NCI-H2081 (cell line): Measurements from ENCODE around the gene DEDD2.
A peak's percentile ranks its signal among the peaks of the same experiment; 100 is the strongest.

Experiments
- DNase-seq, 2 experiments: peaks; one replicate each; lab custom pipeline; 2025; lab: John Stamatoyannopoulos, UW

The DEDD2 gene

GRCh38 chr19:42198676-42199439, 18.6 kb downstream of the DEDD2 start:
- DNase-seq: no peak

GRCh38 chr19:42197375-42197817, 20.1 kb downstream of the DEDD2 start:
- DNase-seq: no peak

GRCh38 chr19:42196011-42197001, 21.2 kb downstream of the DEDD2 start:
- no peak for DNase-seq

- no peak for DNase-seq
Measured at GRCh38 chr19:42193706-42194105, 23.8 kb downstream of the DEDD2 start.

GRCh38 chr19:42193294-42193693, 24.2 kb downstream of the DEDD2 start:
- no peak for DNase-seq

- DNase-seq: peak; percentile 38 to 66
Measured at GRCh38 chr19:42191855-42192254, 25.6 kb downstream of the DEDD2 start.

- no peak for DNase-seq
Measured at GRCh38 chr19:42191330-42191729, 26.1 kb downstream of the DEDD2 start.

GRCh38 chr19:42189133-42189532, 28.3 kb downstream of the DEDD2 start:
- no peak for DNase-seq

- DNase-seq: no peak
Measured at GRCh38 chr19:42188665-42189064, 28.8 kb downstream of the DEDD2 start.

- DNase-seq: no peak
Measured at GRCh38 chr19:42185277-42185676, 32.2 kb downstream of the DEDD2 start.

GRCh38 chr19:42184401-42184861, 33.0 kb downstream of the DEDD2 start:
- peak; percentile 71 to 79 for DNase-seq

- no peak for DNase-seq
Measured at GRCh38 chr19:42178791-42179674, 38.4 kb downstream of the DEDD2 start.

- DNase-seq: no peak
Measured at GRCh38 chr19:42177686-42178019, 39.8 kb downstream of the DEDD2 start.

GRCh38 chr19:42176990-42177685, 40.3 kb downstream of the DEDD2 start:
- DNase-seq: peak; percentile 78 to 79

- DNase-seq: no peak
Measured at GRCh38 chr19:42176649-42176989, 40.9 kb downstream of the DEDD2 start.

- DNase-seq: peak in 1 of 2 experiments; percentile 13
Measured at GRCh38 chr19:42175952-42176648, 41.4 kb downstream of the DEDD2 start.

- no peak for DNase-seq
Measured at GRCh38 chr19:42174958-42175734, 42.3 kb downstream of the DEDD2 start.

GRCh38 chr19:42174188-42174587, 43.3 kb downstream of the DEDD2 start:
- no peak for DNase-seq

- no peak for DNase-seq
Measured at GRCh38 chr19:42173695-42174094, 43.8 kb downstream of the DEDD2 start.

- DNase-seq: no peak
Measured at GRCh38 chr19:42172261-42172660, 45.2 kb downstream of the DEDD2 start.
